Measurements from ENCODE around the gene NPEPL1.

NPEPL1 gene

DNA sequence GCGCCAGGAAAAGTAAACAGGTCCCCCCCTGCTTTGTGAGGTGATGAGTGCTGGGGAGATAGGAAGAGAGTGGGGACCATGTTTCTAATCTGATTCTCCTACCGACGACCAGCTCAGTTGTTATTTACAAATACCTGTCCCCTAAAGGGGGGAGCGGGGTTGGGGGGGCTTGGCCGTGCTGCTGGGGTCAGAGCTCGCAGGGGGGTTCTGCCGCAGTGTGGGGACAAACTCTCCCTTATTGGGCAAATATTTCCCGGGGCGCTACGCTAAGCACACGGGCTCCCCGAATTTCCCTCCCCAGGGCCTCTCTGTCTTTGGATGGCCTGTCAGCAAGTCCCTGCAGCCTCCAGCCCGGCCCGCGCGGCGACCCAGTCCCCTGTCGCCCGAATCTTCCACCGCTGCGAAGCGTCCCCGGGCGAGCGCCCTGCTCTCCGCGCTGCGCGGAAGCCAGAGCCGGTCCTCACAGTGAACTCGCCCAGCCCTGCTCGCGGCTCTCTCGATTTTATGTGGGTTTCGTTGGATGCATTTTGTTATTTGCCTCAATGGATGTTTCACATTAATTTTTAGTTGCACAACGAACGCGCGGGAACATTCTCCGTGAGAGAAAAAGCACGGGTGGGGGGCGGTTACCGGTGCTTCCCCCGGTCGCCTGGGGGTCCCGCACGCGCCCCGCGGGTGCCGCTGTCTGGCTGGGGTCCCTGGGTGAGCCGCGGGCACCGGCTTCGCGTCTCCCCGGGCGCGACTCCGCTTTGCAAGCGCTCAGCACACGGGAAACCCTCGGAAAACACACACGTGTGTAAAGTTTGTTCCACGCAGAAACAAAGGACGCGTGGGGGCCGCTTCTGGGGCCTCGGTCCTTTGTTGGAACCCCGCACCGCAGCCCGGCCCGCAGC lies 43.1 kb upstream of the NPEPL1 start:
- DNase-seq (ENCODE audit: low spot score), result peak; percentile 48
- TF ChIP-seq CTCF (IDR thresholded peaks at IDR 0.05; ENCODE audit: extremely low read depth, missing control alignments), result no peak

- peak; percentile 84 for DNase-seq (ENCODE audit: low spot score)
- peak; percentile 14 for TF ChIP-seq CTCF (IDR thresholded peaks at IDR 0.05; ENCODE audit: extremely low read depth, missing control alignments)
Observed at GRCh38 chr20:58650181-58650775, 42.3 kb upstream of the NPEPL1 start.

DNA sequence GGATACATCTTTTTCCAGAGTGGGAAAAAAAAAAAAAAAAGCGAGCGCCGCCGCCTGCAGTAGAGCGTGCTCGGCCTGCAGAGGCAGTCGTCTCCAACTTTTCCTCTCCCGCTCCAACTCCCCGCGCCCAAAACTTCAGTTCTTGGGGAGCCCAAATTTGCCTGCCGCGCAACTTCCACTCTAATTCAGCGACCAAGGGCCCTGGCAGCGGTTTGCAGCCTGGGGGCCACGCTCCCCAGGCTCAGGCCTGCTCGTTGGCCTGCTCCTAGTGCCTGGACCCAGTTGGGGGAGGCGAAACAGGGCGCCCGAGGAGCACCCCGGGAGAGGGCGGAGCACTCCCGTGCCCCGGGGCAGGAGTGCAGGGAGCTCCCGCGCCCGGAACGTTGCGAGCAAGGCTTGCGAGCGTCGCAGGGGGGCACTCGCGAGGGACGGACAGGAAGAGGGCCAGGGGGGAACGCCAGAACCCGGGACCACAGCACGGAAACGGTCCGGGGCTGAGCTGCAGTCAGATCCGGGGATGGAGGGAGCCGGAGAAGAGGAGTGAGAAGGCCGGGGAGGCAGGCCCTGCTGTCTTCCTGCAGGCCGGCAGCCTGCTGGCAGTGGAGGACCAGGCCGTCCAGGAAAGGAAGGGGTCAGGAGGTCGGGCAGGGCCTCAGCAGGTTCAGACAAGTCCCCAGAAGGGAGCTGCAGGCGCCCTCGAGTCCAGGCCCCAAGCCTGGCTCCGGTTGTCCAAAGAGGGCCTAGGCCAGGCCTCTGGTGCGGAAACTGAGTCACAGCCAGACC lies 41.6 kb upstream of the NPEPL1 start, which contains the start of gene STX16:
Gene STX16, plus strand, starts transcription at position 508 of the 783 bp plus-strand sequence. CDS start 724 bp downstream, outside the sequence.
- no peak for TF ChIP-seq CTCF (IDR thresholded peaks at IDR 0.05; ENCODE audit: extremely low read depth, missing control alignments)
- peak; percentile 96 for DNase-seq (ENCODE audit: low spot score)

- DNase-seq (ENCODE audit: low spot score), result no peak
- no peak for TF ChIP-seq CTCF (IDR thresholded peaks at IDR 0.05; ENCODE audit: extremely low read depth, missing control alignments)
Observed at GRCh38 chr20:58651559-58651945, 41.0 kb upstream of the NPEPL1 start.

GRCh38 chr20:58651946-58652605 lies 40.5 kb upstream of the NPEPL1 start:
- DNase-seq (ENCODE audit: low spot score), result peak; percentile 88
- TF ChIP-seq CTCF (IDR thresholded peaks at IDR 0.05; ENCODE audit: extremely low read depth, missing control alignments), result no peak

GRCh38 chr20:58652606-58653294 lies 39.9 kb upstream of the NPEPL1 start:
- DNase-seq (ENCODE audit: low spot score), result no peak
- no peak for TF ChIP-seq CTCF (IDR thresholded peaks at IDR 0.05; ENCODE audit: extremely low read depth, missing control alignments)

Data from GM20000 (cell line).